DND-41 (cell line): ENCODE measurements around the gene WDR46.

Experiments used
- ATAC-seq: fragments of 200-7000 bp; cut with Tn5 transposase; 3 replicates; pipeline ENCODE4 v1.9.1; 2021; ENCODE audit warnings: low read depth; ENCODE audit not compliant: insufficient read depth
- DNase-seq: peaks from one replicate; pipeline ENCODE4 v3.0.0-alpha.2; 2020
- H2AFZ ChIP-seq: 2 replicates; pipeline ENCODE4 v1.6.0; 2012; ENCODE audit warnings: low read depth, low read length
- H3K27ac ChIP-seq: 2 replicates; pipeline ENCODE4 v1.5.1; 2012; ENCODE audit warnings: low read length, inconsistent platforms
- H3K27me3 ChIP-seq: fragments of 200-600 bp; sonication (generic); 2 replicates; pipeline ENCODE4 v1.6.0; 2012; ENCODE audit warnings: low read length, mild to moderate bottlenecking, inconsistent platforms; ENCODE audit not compliant: insufficient read depth, poor library complexity
- H3K36me3 ChIP-seq: 2 replicates; pipeline ENCODE4 v1.5.1; 2012; ENCODE audit warnings: low read length, inconsistent platforms; ENCODE audit not compliant: insufficient read depth
- H3K4me1 ChIP-seq: 2 replicates; pipeline ENCODE4 v1.5.1; 2012; ENCODE audit warnings: mild to moderate bottlenecking, low read length; ENCODE audit not compliant: insufficient read depth
- H3K4me2 ChIP-seq: 2 replicates; pipeline ENCODE4 v1.6.0; 2012; ENCODE audit warnings: mild to moderate bottlenecking, moderate library complexity, low read length, inconsistent platforms; ENCODE audit not compliant: insufficient read depth
- H3K4me3 ChIP-seq, 2 experiments: fragments of 200-600 bp in 1 of 2; shearing (Covaris generic) in 1 of 2; 2 replicates each; pipeline ENCODE4 v1.5.1; 2012 to 2016; ENCODE audit warnings: inconsistent platforms in 2 of 2, low read length in 2 of 2, mild to moderate bottlenecking in 2 of 2, low read depth in 1 of 2, moderate library complexity in 1 of 2
- H3K79me2 ChIP-seq: 2 replicates; pipeline ENCODE4 v1.6.0; 2012; ENCODE audit warnings: low read length, inconsistent platforms; ENCODE audit not compliant: insufficient read depth
- H3K9ac ChIP-seq: 2 replicates; pipeline ENCODE4 v1.6.0; 2012; ENCODE audit warnings: low read depth, mild to moderate bottlenecking, inconsistent platforms, low read length, moderate library complexity
- H3K9me3 ChIP-seq: 2 replicates; pipeline ENCODE4 v1.5.1; 2012; ENCODE audit warnings: low read length, moderate library complexity, mild to moderate bottlenecking, inconsistent platforms; ENCODE audit not compliant: insufficient read depth, severe bottlenecking
- H4K20me1 ChIP-seq: 2 replicates; pipeline ENCODE4 v1.6.0; 2012; ENCODE audit warnings: low read length; ENCODE audit not compliant: insufficient read depth
- CTCF ChIP-seq: IDR thresholded peaks from 2 replicates; pipeline ENCODE4 v1.5.1; 2012; ENCODE audit warnings: borderline replicate concordance, low read length, moderate library complexity, mild to moderate bottlenecking; ENCODE audit not compliant: poor library complexity, severe bottlenecking; ENCODE audit errors: extremely low read depth
- EZH2 ChIP-seq: IDR thresholded peaks from 3 replicates; pipeline ENCODE4 v1.6.1; 2012; ENCODE audit warnings: borderline replicate concordance, low read depth, mild to moderate bottlenecking, moderate library complexity, low read length, inconsistent platforms; ENCODE audit not compliant: severe bottlenecking

Gene WDR46

GRCh38 chr6:33314943-33315792, 26.1 kb upstream of the WDR46 start:
- Histone ChIP-seq H3K9me3 (no peaks in the 10 kb centered on the region), H3K4me3 (peak overlapping the region in 1 of 2 experiments; percentile 78; a peak in 1 of 4 replicates), H3K4me1 (peaks cover 61% of the 10 kb centered on the region), H3K27ac (peak overlapping the region; percentile 91), H3K9ac (peak overlapping the region; percentile 85), H4K20me1 (peaks cover 13% of the 10 kb centered on the region), H3K27me3 (no peaks in the 10 kb centered on the region), H2AFZ (no peak overlapping the region), H3K79me2 (peaks cover 66% of the 10 kb centered on the region), H3K36me3 (peaks cover 38% of the 10 kb centered on the region), H3K4me2 (peak overlapping the region; percentile 97)
- ATAC-seq (no peak), DNase-seq (no peak)
- TF ChIP-seq CTCF: no peak
- TF ChIP-seq EZH2: no peak

- peaks cover 64% of the 10 kb centered on the region for H3K79me2 ChIP-seq
- H3K27me3 ChIP-seq: no peaks in the 10 kb centered on the region
- H2AFZ ChIP-seq: peak overlapping the region; percentile 85
- H3K9me3 ChIP-seq: no peaks in the 10 kb centered on the region
- peaks cover 13% of the 10 kb centered on the region for H4K20me1 ChIP-seq
- peak overlapping the region; percentile 91 for H3K27ac ChIP-seq
- peak overlapping the region; percentile 62 to 78; a peak in 3 of 4 replicates for H3K4me3 ChIP-seq
- peak overlapping the region; percentile 97 for H3K4me2 ChIP-seq
- H3K4me1 ChIP-seq: peaks cover 55% of the 10 kb centered on the region
- H3K36me3 ChIP-seq: peaks cover 31% of the 10 kb centered on the region
- DNase-seq (peak; percentile 64), ATAC-seq (peak; percentile 26)
- H3K9ac ChIP-seq: peak overlapping the region; percentile 85
- no peak for TF ChIP-seq CTCF
These were observed 25.5 kb upstream of the WDR46 start for GRCh38 chr6:33314515-33314942.

- Histone ChIP-seq H3K79me2 (peaks cover 62% of the 10 kb centered on the region), H3K27ac (peak within 1 kb of the TSS; percentile 91), H3K4me2 (peak within 1 kb of the TSS; percentile 97), H3K9ac (peak within 1 kb of the TSS; percentile 85), H3K36me3 (peaks cover 25% of the 10 kb centered on the region), H3K4me1 (peaks cover 49% of the 10 kb centered on the region), H2AFZ (peak within 1 kb of the TSS; percentile 85), H3K4me3 (peak within 1 kb of the TSS; percentile 62 to 78), H4K20me1 (peaks cover 13% of the 10 kb centered on the region), H3K9me3 (no peaks in the 10 kb centered on the region), H3K27me3 (no peaks in the 10 kb centered on the region)
- ATAC-seq (peak; percentile 67), DNase-seq (peak; percentile 82)
- TF ChIP-seq EZH2 (no peak), CTCF (no peak)
These were observed 24.9 kb upstream of the WDR46 start, which contains the start of gene TAPBP for GRCh38 chr6:33313709-33314514. TAPBP (minus strand) TSS chr6:33314078; CDS start chr6:33314041, 37 bp downstream.
